Measurements from ENCODE around the gene FGD2. TPM values are rescaled to one million over a fixed set of nuclear protein-coding genes. Genes with fewer than 3 reads are reported as not detected.

Gene FGD2
- polyA plus RNA-seq, 1 experiment: not detected

DNA sequence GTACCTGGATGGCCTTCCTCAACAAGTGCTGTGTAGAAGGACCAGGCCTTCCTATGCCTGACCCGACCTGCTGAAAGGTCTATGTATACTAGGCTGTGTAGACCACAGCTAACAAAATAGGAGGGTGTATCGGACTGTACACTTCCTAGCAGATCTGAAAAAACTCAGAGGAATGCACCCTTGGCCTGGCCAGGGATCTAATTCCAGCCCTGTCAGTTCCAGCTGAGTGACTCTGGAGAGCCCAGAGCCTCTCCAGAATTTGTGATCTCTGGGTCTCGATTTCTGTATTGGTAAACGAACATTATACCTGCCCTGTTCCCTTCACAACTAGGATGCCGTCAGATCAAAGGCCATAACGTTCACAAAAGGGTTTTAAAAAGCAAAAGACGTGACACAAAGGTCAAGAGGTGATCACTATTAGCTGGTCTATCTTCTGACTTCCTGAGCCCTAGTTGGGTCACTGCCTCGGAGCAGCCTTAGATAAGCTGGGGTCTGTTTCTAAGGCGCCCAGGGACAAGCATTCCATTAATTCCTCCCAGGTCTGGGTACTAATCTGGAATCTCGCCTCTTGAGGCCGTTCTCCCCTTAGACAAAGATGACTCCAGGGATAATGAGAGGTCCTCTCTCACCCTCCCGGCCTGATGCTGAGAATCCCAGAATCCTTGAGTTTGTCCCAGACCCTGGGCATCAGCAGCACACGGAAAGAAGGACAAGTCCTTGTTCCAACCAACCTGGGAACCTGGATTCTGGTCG lies 33.4 kb upstream of the FGD2 start:
- POLR2A ChIA-PET: no interaction called here
- CTCF ChIA-PET: no interaction called here

DNA sequence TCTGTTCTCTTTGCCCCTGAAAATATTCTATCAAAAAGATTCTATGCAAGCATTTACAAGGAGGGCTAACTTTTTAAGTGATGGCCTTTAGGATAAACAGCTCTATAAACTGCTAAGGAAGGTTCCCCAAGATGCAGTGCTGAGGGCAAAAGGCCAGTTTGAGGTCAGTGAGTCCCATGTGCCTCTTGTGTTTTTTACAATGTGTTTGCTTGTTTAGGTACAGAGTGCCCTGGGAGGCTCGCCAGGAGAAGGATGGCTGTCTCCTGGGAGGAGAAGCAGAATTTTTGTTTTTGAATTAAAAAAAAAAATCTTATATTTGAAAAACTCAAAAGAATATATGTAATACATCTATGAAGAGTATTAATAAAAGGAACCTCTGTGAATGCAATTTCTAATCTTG lies 32.3 kb upstream of the FGD2 start:
- Histone ChIP-seq H3K27me3 (ENCODE audit: control insufficient read depth, insufficient read depth, low read length) (no peaks in the 10 kb centered on the region), H3K36me3 (ENCODE audit: control insufficient read depth, insufficient read depth, low read length) (peaks cover 66% of the 10 kb centered on the region), H3K4me3 (ENCODE audit: low read depth, low read length) (no peak overlapping the region)
- CTCF ChIA-PET: no interaction called here
- TF ChIP-seq, protein P1, sequence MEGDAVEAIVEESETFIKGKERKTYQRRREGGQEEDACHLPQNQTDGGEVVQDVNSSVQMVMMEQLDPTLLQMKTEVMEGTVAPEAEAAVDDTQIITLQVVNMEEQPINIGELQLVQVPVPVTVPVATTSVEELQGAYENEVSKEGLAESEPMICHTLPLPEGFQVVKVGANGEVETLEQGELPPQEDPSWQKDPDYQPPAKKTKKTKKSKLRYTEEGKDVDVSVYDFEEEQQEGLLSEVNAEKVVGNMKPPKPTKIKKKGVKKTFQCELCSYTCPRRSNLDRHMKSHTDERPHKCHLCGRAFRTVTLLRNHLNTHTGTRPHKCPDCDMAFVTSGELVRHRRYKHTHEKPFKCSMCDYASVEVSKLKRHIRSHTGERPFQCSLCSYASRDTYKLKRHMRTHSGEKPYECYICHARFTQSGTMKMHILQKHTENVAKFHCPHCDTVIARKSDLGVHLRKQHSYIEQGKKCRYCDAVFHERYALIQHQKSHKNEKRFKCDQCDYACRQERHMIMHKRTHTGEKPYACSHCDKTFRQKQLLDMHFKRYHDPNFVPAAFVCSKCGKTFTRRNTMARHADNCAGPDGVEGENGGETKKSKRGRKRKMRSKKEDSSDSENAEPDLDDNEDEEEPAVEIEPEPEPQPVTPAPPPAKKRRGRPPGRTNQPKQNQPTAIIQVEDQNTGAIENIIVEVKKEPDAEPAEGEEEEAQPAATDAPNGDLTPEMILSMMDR (IDR thresholded peaks at IDR 0.05; ENCODE audit: insufficient read depth, low read depth, low read length): no peak
- DNase-seq (ENCODE audit: low read depth): no peak
- POLR2A ChIA-PET: no interaction called here

More for the DNA sequence above, 33.4 kb upstream of the FGD2 start:
- H3K36me3 ChIP-seq (ENCODE audit: control insufficient read depth, insufficient read depth, low read length): peaks cover 62% of the 10 kb centered on the region
- no peak overlapping the region for H3K4me3 ChIP-seq (ENCODE audit: low read depth, low read length)
- no peaks in the 10 kb centered on the region for H3K27me3 ChIP-seq (ENCODE audit: control insufficient read depth, insufficient read depth, low read length)
- no peak for DNase-seq (ENCODE audit: low read depth)
- TF ChIP-seq, protein P1 (IDR thresholded peaks at IDR 0.05; ENCODE audit: insufficient read depth, low read depth, low read length): no peak

GRCh38 chr6:36973647-36974046 lies 31.8 kb upstream of the FGD2 start:
- Histone ChIP-seq H3K36me3 (ENCODE audit: control insufficient read depth, insufficient read depth, low read length) (peaks cover 64% of the 10 kb centered on the region), H3K27me3 (ENCODE audit: control insufficient read depth, insufficient read depth, low read length) (no peaks in the 10 kb centered on the region), H3K4me3 (ENCODE audit: low read depth, low read length) (no peak overlapping the region)
- TF ChIP-seq, protein P1 (IDR thresholded peaks at IDR 0.05; ENCODE audit: insufficient read depth, low read depth, low read length): no peak
- POLR2A ChIA-PET: no interaction called here
- CTCF ChIA-PET: no interaction called here
- no peak for DNase-seq (ENCODE audit: low read depth)

- ChIA-PET POLR2A (no interaction called here), CTCF (interaction anchor here (0.8 to 8.6 kb wide), 2 partner anchors 90 to 216 kb away, joined by 3 to 61 read pairs; partner anchors contain the start of gene C6orf89)
- H3K36me3 ChIP-seq (ENCODE audit: control insufficient read depth, insufficient read depth, low read length): peaks cover 50% of the 10 kb centered on the region
- H3K27me3 ChIP-seq (ENCODE audit: control insufficient read depth, insufficient read depth, low read length): no peaks in the 10 kb centered on the region
- TF ChIP-seq, protein P1 (IDR thresholded peaks at IDR 0.05; ENCODE audit: insufficient read depth, low read depth, low read length): no peak
- no peak for DNase-seq (ENCODE audit: low read depth)
- H3K4me3 ChIP-seq (ENCODE audit: low read depth, low read length): no peak overlapping the region
Observed at GRCh38 chr6:36975231-36976006, 30.0 kb upstream of the FGD2 start.

- TF ChIP-seq, protein P1 (IDR thresholded peaks at IDR 0.05; ENCODE audit: insufficient read depth, low read depth, low read length): no peak
- DNase-seq (ENCODE audit: low read depth): no peak
- ChIA-PET CTCF (interaction anchor here (0.9 to 8.6 kb wide), 2 partner anchors 29 to 90 kb away, joined by 3 to 61 read pairs; partner anchors contain the start of gene C6orf89), POLR2A (no interaction called here)
- H3K36me3 ChIP-seq (ENCODE audit: control insufficient read depth, insufficient read depth, low read length): peaks cover 45% of the 10 kb centered on the region
- H3K4me3 ChIP-seq (ENCODE audit: low read depth, low read length): no peak overlapping the region
- H3K27me3 ChIP-seq (ENCODE audit: control insufficient read depth, insufficient read depth, low read length): no peaks in the 10 kb centered on the region
Observed at GRCh38 chr6:36976007-36976264, 29.5 kb upstream of the FGD2 start.

Data from BJ (cell line).